IPS-NIHi11 (cell line): ENCODE measurements around the gene MFNG.

Source experiments
- DNase-seq: peaks from one replicate; pipeline ENCODE4 v3.0.0; 2012; ENCODE audit warnings: mixed read lengths, low spot score

Gene MFNG

DNA sequence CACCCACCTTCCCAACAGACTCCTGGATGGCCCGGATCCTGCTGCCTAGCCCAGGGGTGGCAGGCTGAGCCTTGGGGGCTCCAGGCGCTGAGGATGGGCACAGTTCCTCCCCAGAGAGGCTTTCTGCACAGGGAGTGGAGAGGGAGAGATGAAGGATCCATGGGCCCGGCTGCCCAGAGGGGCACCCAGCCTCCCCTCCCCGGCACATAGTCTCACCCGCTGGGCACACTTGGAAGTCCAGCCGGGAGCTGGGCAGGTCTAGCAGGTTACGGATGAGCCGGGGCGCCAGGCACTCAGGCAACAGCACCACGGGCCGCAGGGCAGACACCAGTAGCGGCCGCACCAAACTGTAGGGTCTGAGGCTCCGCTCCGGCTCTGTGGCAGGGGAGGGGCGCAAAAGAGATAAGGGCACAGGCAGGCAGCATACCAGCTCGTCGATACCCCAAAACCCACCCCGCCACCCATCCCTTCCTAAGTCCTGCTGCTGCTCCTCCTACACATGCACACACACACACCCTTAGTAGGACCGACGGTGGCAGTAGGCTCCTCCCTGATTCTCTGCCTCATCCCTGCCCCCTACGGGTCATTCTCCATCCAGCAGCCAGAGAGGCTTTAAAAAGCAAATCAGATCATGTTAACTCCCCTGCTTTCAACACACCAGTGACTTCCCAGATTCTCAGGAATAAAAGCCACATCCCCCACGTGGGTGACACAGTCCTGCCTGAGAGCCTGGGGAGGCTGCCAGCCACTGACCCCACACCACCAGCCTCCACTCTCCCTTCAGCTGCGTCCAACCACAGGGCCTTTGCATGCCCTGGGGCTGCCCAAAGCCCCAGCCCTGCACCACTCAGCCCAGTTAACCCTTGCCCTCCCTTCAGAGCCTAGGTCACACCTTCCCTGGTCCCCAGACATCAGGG is 6.5 kb upstream of the MFNG start:
- peak; percentile 77 for DNase-seq

DNA sequence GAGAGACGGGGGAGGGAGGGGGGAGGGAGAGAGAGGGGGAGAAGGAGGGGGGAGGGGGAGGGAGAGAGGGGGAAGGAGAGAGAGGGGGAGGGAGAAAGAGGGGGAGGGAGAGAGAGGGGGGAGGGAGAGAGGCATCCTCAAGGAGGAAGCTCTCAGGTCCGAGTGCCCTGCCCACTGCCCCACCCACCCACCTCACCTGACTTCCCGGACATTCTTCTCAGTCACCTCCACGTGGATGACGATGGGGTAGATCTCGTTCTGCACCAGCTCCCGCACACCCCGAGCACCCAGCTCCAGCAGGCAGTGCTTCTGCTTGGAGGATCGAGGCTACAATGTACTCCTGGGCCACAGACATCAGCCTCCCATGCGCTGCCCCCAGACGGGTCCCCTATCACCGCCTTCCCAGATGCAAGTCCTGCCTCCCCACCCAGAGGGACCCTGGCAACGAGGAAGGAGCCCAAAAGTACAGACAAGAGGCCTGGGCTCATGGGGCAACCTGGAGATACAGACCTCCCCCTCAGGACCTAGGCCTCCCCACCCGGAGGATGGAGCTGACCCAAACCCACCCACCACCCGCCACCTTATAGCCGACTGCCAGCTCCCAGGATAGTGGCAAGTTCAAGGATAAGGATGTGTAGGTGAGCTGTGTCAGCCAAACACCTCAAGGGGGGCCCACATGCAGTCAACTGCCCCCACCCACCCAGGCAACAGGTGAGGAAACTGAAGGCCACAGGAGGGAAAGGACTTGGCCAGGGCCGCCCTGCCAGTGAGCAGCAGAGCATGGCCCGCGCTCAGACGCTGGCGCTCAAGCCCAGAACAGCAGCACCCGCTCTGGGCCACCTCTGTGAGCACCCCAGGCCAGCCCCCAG is 5.6 kb upstream of the MFNG start:
- DNase-seq, result no peak

DNA sequence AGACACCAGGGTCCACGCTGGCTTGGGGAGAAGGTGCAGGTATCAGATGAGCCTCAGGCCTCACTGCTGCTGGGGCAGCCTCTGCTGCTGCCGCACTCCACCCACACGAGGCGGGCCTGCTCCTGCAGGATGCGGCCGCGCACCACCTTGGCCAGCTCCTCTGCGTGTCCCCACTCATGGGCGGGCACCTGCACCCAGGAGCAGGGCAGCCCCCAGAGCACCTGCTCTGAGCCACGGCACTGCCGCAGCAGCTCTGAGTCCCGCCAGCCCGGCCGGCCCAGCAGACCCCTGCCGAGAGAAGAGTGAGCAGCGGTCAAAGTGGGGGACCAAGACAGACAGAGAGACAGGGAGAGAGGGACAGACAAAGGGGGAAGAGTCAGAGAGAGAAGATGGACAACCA is 4.9 kb upstream of the MFNG start:
- DNase-seq, result no peak

DNA sequence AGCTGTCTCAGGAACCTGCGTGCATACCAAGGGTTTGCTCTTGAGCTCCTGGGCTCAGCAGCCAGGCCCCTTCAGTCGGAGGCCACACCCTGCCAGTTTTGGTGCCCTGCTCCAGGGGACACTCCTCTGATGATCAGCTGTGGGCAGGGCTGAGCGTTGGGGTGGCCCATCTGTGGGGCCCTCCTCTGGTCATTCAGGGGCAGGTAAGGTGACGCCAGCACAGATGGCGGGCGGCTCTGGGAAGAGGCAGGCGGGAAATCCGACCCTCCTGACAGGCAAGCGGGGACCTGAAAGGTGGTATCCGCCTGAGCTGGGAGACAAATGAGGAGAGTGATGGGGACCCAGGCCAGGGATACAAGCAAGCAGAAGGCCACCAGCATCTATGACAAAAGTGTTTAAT is 3.8 kb upstream of the MFNG start:
- DNase-seq, result no peak

DNA sequence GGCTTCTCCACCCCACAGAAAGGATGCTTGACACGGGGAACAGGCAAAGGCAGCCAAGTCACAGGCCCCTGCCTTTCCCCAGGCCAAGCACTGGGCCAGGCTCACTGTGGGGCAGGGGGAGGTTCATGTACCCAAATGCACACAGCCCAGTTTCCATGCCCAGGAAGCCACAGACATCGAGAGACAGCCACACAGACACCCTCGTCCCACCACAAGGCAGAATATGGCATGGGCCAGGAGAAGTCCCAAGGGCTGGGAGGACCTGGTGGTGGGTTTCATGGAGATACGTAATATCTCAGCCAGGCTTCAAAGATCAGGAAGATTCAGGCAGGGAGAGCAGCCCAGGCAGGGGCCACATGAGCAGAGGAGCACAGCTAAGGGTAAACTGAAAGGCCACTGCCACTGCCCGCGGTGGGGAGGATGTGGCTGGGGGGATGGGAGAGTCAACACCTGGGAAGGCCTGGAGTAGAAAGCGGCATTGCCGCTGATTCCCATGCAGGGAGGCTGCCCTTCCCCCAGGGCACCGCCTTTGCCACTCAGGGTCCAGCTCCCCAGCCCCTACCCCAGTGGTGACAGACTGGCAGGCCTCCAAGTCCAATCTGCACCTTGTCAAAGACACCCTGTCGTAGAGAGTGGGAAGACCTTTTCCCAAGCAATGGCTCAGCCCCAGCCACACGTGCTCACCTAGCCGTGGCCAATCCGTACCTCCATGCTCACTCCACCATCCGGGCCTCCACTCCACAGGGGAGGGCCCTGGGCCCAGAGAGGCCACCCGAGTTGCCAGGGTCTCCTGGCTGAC is 2.4 kb upstream of the MFNG start:
- DNase-seq, result no peak

DNA sequence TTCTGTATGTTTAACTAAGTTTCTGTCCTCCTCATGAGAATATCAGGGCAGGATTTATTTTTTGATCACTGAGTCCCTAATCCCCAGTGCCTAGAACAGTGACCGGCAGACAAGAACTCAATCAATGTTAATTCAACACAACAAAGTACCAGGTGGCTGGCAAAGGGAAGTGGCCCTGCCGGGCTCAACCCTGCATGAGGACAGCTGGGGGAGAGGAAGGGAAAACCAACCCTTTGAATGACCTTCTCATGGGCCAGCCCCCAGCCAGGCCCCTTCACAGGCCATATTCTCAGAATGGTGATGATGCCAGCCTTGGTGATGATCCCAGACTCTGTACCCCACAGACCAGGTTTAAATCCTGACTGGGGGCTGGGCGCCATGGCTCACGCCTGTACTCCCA is 1.4 kb upstream of the MFNG start:
- DNase-seq, result no peak

DNA sequence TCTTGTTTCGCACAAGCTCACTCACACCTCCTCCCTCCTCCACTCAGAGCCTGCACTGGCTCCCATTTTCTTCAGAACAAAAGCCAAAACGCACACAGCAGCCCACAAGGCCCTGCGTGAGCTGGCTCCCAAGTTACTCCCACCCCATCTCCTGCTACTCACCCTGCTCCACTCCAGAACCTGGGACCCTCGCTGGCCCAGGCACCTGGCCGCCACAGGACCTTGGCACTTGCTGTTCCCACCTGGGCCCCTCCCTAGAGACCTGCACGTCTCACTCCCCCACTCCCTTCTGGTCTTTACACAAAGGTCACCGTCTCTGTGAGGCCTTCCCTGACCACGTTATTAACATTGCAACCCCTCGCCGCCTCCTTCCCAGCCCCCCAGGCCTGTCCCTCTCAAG is 945 bp upstream of the MFNG start:
- no peak for DNase-seq

DNA sequence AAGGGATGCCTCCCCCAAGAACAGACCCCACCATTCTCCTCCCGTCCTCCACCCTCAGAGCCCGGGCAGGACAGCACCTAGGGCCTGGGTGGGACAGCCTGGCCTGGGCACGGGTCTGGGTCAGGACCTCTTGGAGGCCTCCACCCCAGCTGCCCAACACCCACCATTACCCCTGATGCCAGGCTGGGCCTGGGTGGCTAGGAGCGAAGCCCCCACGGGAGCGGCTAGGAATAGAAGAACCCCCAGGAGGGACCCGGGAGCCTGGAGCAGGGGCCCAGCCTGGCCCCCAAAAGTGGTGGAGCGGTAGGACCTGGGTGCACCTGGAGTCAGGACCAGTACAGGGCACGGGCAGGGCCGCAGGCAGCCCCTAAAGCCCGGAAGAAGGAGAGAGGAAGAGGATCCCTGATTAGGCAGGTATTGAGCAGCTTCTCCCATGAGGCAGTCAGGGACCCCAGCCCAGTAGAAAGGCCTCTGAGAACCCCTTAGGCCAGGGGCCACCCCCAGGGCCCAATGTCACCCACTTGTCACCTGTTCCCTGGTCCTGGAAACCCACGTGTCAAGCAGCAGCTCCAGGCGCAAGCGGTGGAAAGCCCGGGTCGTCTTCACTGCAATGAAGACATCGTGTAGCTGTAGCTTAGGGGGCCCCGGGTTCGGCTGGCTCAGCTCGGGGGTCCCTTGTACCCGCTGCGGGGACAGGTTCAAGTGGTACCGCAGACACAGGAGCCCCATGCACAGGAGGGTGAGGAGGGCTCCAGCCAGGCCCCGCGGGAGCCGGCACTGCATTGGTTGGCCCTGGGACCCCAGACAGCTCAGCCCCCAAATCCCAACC is 575 bp downstream of the MFNG start:
- DNase-seq, result no peak

DNA sequence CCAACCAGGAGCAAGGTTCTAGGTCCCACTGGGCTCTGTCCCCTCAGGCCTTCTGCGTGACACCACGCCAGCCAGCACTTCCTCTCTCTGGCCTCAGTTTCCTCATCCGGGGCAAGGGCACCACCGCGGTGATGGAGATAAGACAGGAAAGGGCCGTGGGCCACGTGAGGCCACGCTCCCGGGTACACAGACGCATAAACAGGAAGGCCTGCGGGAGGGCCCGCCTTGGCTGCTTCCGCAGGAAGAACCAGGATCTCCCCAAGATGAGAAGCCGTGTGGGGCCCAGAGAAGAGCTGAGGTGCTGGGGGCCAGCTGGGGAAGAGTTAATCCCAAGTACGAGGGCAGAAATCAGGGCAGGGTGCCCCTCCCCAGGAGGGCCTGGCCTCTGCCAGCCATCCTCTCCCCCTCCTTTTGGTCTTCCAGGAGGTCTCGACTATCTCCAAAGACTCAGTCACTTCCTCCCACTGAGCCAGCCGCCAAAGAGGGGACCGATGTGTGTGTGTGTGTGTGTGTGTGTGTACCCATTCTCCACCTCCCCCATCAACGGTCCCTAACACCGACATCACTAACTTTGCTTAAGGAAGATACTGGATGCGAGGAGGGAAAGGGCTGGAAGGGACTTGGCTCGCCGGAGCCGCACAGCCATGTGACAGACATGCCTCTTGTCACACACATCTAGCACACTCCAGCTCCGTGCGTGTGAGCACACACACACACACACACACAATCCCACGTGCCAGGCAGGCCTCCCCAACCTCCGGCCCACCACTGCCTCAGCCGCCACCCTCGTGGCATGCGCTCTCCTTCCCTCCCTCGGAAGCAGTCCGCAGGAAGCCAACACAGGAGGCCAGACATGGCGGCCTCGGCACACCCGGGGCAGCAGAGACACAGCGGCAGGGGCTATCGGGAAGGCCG is 1.4 kb downstream of the MFNG start:
- no peak for DNase-seq

DNA sequence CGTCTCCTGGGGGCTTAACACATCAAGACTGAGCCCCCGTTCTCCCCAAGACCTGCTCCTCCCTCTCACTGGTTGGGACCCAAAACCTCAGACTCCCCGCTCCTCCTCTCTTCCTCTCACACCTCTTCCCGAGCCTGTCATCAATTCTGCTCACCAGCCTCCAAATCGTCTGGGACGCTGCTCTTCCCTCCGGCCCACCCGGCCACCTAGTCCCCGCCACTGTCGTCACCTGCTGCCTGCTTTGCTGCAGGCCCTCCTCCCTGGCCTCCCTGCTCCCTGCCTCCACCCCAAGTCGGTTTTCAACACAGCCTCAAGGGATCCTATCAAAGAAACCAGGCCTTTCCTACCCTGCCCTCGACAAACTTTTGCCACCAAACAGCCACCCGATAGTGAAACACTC is 3.1 kb downstream of the MFNG start:
- no peak for DNase-seq

DNA sequence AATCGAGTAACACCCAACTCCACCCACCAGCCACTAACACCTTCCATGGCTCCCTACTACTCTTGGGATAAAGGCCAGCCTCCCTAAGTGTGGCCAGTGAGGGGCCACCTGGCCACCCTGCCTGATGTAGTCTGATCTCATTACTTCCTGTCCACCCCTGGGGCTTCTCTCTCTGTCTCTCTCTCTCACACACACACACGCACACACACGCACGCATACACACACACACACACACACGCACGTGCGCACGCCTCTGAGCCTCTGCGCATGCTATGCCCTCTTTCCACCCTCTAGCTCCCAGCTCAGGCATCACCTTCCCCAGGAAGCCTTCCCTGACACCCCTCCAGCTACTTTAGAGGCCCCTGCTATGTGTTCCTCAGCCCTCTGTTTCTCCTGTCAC is 3.9 kb downstream of the MFNG start:
- DNase-seq, result no peak

DNA sequence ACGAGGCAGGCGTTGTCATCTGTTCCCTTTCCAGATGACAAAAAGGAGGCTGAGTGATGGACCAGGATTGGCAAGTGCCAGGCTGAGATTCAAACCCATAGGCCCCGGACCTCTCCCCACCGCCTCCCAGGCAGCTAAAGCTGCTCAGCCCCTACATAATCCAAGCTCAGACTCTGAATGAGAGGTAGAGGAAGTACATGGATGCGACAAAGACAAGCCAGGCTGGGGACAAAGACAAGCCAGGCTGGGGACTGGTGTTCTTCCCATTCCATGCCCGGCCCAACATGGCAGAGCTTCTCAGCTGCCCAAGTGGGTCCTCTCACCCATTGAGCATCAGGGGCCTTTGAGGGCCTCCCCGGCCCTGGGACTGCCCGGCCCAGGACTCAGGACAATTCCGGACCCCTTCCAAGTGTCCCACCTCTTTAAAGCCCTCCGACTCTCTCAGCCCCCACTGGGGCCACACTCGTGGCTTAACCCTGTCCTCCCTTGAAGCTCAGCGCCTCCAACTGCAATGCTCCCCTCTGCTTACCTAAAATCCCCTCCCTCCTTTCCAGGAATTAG is 4.8 kb downstream of the MFNG start:
- DNase-seq, result no peak

DNA sequence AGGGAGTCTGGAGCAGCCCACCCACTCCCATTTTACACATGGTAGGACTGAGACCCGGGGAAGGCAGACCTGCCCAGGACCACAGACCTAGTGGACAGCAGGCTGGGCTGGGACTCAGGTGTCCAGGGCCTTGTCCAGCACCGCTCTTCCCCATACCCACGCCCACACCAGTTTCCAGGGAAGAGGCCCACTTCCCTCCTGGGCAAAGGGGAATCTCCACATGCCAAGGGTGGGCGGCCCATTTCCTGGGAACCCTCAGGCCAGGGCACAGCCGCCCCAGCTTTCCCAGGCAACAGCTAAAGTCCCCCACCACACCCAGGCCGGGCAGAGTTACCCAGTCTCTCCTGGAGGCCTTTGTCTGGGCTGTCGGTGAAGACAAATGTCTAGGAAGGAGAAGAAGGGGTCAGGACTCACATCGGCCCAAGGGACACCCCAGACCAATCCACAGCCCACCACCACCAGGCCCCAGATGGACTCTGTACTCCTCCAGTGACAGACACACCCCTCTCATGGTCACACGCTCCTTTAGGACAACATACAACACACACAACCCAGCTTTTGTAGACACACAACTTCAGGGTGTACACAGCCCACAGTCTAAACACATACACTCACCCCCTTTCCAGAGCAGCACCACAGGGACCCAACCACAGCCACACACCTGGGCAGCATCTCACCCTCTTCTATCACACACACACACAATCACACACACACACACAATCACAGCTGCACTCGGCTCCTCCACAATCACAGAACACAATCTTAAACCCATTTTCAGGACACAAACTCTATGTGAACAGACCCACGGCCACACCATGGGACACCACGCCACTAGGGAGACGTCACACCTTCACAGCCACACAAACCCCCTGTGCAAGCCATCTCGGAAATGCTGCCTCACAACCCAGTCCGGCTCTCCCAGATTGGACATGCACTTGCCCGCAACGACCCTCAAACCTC is 5.5 kb downstream of the MFNG start:
- no peak for DNase-seq

DNA sequence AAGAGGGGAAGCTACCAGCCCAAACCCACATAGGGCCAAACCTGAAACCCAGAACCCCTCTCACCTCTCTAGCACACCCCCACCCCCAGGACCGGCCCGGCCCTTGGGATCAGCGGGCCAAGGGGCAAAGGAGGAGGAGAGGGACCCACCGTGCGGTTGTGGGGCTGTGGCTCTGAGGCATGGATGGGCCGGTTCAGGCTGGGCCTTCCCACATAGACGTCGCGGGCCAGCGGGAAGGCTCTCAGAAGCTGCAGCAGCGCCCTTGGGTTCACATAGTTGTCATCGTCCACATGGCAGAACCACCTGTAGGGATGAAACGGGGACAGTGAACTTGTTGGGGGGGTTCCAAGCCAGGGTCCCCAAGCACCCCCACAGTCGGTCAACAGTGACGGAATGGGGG is 7.0 kb downstream of the MFNG start:
- no peak for DNase-seq

DNA sequence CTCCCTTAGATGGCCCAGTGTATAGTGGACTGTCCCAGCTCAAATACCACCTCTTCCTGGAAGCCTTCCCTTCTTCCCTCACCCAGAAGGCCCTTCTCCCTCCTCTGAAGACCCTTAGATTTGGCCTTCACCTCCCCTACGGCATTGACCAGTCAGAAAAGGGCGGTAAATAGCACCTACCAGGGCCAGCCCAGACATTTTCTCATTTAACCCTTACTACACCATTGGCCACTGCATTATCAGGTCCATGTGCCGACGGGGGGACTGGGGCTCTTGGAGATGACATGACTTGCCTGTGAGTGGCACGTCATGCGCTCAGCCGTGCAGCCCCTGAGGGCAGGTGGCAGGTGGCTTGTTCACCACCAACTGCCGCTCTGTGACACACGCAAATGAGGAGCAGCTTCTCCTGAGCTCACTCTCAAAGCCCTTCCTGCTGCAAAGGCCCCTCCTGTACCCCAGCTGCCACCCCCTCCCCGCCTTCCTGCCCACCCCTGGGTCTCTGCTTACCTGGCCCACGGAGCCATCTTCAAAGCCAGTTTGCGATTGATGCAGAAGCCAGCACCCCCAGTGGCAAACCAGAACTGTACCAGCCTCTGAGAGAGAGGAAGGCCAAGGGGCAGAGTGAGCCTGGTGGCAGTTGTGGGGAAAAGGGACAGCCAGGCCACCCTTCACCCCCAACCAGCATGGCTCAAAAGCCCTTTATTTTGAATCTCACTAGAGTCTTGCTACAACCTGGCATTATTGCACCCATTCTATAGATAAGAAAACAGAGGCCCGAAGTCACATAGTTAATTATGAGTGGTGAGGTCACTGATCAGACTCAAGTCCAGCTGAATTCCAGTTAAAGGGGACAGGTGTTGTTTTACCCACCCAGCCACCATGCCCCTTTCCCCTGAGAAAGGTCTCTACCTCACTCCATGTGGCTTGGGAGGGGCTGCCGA is 9.5 kb downstream of the MFNG start:
- DNase-seq, result no peak

DNA sequence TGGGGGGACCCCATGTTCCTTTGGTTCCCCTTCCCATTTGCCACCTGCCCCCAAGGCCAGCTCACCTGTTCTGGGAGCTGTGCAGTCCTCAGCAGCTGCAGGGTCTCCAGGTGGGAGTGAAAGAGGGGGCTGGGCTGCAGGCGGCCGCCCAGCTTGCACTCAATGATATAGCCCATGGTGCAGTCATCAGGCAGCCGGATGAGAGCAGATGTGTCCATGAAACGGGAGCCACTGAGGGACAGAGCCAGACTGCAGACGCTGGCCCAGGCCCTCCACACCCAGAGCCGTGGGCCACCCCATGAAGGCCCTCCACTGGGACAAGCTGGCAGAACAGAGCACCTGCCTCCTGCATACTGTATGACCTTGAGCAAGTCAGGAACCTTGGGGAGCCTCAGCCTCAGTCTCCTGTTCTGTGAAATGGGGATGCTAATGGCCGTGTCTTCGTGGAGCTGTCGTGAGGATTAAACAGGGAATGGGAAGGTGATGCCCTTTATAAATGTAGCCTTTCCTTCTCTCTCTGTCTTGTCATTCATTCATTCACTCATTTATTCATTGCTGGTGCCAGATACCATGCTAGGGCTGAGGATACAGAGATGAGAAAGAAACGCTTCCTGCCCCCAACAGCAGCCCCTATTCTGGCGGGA is 11.6 kb downstream of the MFNG start:
- no peak for DNase-seq

DNA sequence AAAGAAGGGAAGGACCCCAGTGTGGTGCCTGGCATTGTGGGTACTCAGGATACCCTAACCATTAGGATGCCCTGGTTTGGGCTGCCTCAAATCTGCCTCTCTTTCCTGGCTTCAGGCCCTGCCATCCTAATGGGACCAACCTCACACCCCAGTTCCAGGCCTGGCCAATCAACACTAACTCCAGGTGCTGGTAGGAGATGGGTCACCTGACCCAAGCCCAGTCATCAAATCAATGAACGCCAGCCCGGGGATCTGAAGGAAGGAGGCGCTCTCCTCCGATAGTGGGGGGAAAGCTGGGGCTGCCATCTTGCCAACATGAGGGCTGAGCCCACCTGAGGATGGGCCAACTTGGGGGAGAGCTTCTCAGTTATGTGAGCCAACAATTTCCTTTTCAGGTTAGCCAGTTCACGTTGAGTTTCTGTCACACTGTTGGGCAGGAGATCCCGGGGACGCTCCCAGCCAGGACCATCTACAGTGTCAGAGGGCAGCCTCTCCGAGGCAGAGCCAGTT is 12.7 kb downstream of the MFNG start:
- no peak for DNase-seq
